Measurements from ENCODE around the gene FIP1L1. TPM values are rescaled to one million over a fixed set of nuclear protein-coding genes. Genes with fewer than 3 reads are reported as not detected.

Gene FIP1L1
- total RNA-seq, 1 donor from 2014 or later = 69.9 TPM

- TF ChIP-seq, protein P1, sequence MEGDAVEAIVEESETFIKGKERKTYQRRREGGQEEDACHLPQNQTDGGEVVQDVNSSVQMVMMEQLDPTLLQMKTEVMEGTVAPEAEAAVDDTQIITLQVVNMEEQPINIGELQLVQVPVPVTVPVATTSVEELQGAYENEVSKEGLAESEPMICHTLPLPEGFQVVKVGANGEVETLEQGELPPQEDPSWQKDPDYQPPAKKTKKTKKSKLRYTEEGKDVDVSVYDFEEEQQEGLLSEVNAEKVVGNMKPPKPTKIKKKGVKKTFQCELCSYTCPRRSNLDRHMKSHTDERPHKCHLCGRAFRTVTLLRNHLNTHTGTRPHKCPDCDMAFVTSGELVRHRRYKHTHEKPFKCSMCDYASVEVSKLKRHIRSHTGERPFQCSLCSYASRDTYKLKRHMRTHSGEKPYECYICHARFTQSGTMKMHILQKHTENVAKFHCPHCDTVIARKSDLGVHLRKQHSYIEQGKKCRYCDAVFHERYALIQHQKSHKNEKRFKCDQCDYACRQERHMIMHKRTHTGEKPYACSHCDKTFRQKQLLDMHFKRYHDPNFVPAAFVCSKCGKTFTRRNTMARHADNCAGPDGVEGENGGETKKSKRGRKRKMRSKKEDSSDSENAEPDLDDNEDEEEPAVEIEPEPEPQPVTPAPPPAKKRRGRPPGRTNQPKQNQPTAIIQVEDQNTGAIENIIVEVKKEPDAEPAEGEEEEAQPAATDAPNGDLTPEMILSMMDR (conservative IDR thresholded peaks at IDR 0.05; ENCODE audit: low read depth, low read length) = no peak
- DNase-seq (ENCODE audit: low read depth) = no peak
- H3K4me3 ChIP-seq (ENCODE audit: low read depth, low read length) = no peak overlapping the region
Observed at GRCh38 chr4:53498706-53499105, 121.3 kb downstream of the FIP1L1 start.

- TF ChIP-seq, protein P1 (conservative IDR thresholded peaks at IDR 0.05; ENCODE audit: low read depth, low read length) = no peak
- no peak for DNase-seq (ENCODE audit: low read depth)
- H3K4me3 ChIP-seq (ENCODE audit: low read depth, low read length) = no peak overlapping the region
Observed at GRCh38 chr4:53499791-53500190, 122.3 kb downstream of the FIP1L1 start.

- TF ChIP-seq, protein P1 (conservative IDR thresholded peaks at IDR 0.05; ENCODE audit: low read depth, low read length) = no peak
- no peak overlapping the region for H3K4me3 ChIP-seq (ENCODE audit: low read depth, low read length)
- DNase-seq (ENCODE audit: low read depth) = no peak
Observed at GRCh38 chr4:53500546-53500945, 123.1 kb downstream of the FIP1L1 start.

DNA sequence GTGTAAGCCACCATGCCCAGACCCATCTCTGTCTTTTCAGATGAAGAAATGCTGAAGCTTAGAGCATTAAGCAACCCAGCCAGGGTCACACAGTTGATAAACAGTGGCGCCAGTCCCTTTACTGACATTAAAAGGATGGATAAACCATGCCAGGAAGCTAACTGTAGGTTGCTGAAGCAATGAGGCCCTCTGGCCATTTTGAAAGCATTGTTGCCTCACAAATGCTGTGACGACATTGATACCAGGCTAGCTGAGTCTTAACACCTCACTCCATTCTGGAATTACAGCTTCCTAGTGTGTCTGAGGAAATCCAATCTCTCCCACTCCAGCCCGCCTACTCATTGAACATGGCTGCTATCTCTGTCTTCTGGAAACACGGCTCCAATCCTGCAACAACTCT lies 124.1 kb downstream of the FIP1L1 start:
- no peak for DNase-seq (ENCODE audit: low read depth)
- TF ChIP-seq, protein P1 (conservative IDR thresholded peaks at IDR 0.05; ENCODE audit: low read depth, low read length) = no peak
- no peak overlapping the region for H3K4me3 ChIP-seq (ENCODE audit: low read depth, low read length)

- TF ChIP-seq, protein P1 (conservative IDR thresholded peaks at IDR 0.05; ENCODE audit: low read depth, low read length) = no peak
- DNase-seq (ENCODE audit: low read depth) = no peak
- no peak overlapping the region for H3K4me3 ChIP-seq (ENCODE audit: low read depth, low read length)
Observed at GRCh38 chr4:53502094-53502493, 124.7 kb downstream of the FIP1L1 start.

DNA sequence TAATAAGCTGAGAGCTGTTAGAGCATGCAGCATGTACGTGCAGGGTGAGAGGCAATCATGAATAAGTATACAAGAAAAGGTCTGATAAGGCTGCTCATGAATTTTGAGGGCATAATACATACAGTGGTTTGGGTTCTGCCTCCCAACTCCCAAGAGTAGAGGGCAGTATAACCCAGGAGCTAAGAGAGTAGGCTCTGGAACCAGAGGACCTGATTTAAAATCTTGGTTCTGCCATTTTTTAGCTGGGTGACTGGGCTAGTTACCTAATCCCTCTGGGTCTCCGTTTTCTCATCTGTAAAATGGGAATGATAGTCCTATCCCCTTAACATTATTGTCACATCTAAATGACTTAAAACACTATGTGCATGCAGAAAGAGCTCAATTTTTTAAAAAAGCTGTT lies 128.5 kb downstream of the FIP1L1 start:
- TF ChIP-seq, protein P1 (conservative IDR thresholded peaks at IDR 0.05; ENCODE audit: low read depth, low read length) = peak; percentile 46
- no peak overlapping the region for H3K4me3 ChIP-seq (ENCODE audit: low read depth, low read length)
- no peak for DNase-seq (ENCODE audit: low read depth)

GRCh38 chr4:53507058-53507457 lies 129.6 kb downstream of the FIP1L1 start:
- TF ChIP-seq, protein P1 (conservative IDR thresholded peaks at IDR 0.05; ENCODE audit: low read depth, low read length) = no peak
- no peak for DNase-seq (ENCODE audit: low read depth)
- no peak overlapping the region for H3K4me3 ChIP-seq (ENCODE audit: low read depth, low read length)

All from epithelial cell of proximal tubule (primary cell).